Effector CD4-positive, alpha-beta T cell (primary cell): ENCODE data around the gene AGAP9.
"Not testable (repeated sequence)": the region's sequence is repeated elsewhere in the genome, so short reads cannot be mapped to it uniquely, and the experiment has no call there.

ENCODE experiments used
- DNase-seq: peaks from one replicate; pipeline ENCODE4 v3.0.0-alpha.2; 2020

The AGAP9 gene

GRCh38 chr10:47456794-47457527 is 66.5 kb downstream of the AGAP9 start:
- no peak for DNase-seq

GRCh38 chr10:47456079-47456785 is 67.2 kb downstream of the AGAP9 start:
- DNase-seq = no peak

GRCh38 chr10:47455350-47456078 is 67.9 kb downstream of the AGAP9 start:
- not testable (repeated sequence) for DNase-seq

- no peak for DNase-seq
Measured at GRCh38 chr10:47454780-47455058, 68.7 kb downstream of the AGAP9 start.

GRCh38 chr10:47454008-47454779 is 69.2 kb downstream of the AGAP9 start:
- no peak for DNase-seq

GRCh38 chr10:47453141-47454007 is 70.1 kb downstream of the AGAP9 start:
- no peak for DNase-seq

- no peak for DNase-seq
Measured at GRCh38 chr10:47452495-47453140, 70.8 kb downstream of the AGAP9 start.

GRCh38 chr10:47451998-47452494 is 71.4 kb downstream of the AGAP9 start:
- DNase-seq = no peak
